ENCODE measurements around the gene CACNA1B. TPM values are rescaled to one million over a fixed set of nuclear protein-coding genes. Genes with fewer than 3 reads are reported as not detected.

Gene CACNA1B
- total RNA-seq, 2 donors from 2014 or later: 0.19 to 0.42 TPM

- Histone ChIP-seq H3K9ac (ENCODE audit: low read depth in 2 of 2, low read length in 2 of 2) (no peak overlapping the region), H3K9me3 (no peaks in the 10 kb centered on the region), H3K4me1 (no peaks in the 10 kb centered on the region), H3K4me3 (no peak overlapping the region), H3K36me3 (no peaks in the 10 kb centered on the region), H3K27ac (no peak overlapping the region), H3K27me3 (peaks cover 25% of the 10 kb centered on the region)
- no peak for DNase-seq
- TF ChIP-seq, protein P1, sequence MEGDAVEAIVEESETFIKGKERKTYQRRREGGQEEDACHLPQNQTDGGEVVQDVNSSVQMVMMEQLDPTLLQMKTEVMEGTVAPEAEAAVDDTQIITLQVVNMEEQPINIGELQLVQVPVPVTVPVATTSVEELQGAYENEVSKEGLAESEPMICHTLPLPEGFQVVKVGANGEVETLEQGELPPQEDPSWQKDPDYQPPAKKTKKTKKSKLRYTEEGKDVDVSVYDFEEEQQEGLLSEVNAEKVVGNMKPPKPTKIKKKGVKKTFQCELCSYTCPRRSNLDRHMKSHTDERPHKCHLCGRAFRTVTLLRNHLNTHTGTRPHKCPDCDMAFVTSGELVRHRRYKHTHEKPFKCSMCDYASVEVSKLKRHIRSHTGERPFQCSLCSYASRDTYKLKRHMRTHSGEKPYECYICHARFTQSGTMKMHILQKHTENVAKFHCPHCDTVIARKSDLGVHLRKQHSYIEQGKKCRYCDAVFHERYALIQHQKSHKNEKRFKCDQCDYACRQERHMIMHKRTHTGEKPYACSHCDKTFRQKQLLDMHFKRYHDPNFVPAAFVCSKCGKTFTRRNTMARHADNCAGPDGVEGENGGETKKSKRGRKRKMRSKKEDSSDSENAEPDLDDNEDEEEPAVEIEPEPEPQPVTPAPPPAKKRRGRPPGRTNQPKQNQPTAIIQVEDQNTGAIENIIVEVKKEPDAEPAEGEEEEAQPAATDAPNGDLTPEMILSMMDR (IDR thresholded peaks at IDR 0.05): no peak
- intact Hi-C loops (cut with DNase I): no loop called here
Observed at GRCh38 chr9:138020120-138020794, 142.7 kb downstream of the CACNA1B start.

- TF ChIP-seq, protein P1 (IDR thresholded peaks at IDR 0.05): no peak
- no peak overlapping the region for H3K9ac ChIP-seq (ENCODE audit: low read depth in 2 of 2, low read length in 2 of 2)
- no peaks in the 10 kb centered on the region for H3K4me1 ChIP-seq
- no peaks in the 10 kb centered on the region for H3K9me3 ChIP-seq
- H3K27ac ChIP-seq: no peak overlapping the region
- H3K27me3 ChIP-seq: peaks cover 27% of the 10 kb centered on the region
- H3K36me3 ChIP-seq: no peaks in the 10 kb centered on the region
- DNase-seq: no peak
- intact Hi-C loops (cut with DNase I): no loop called here
- H3K4me3 ChIP-seq: no peak overlapping the region
Observed at GRCh38 chr9:138020795-138021182, 143.2 kb downstream of the CACNA1B start.

DNA sequence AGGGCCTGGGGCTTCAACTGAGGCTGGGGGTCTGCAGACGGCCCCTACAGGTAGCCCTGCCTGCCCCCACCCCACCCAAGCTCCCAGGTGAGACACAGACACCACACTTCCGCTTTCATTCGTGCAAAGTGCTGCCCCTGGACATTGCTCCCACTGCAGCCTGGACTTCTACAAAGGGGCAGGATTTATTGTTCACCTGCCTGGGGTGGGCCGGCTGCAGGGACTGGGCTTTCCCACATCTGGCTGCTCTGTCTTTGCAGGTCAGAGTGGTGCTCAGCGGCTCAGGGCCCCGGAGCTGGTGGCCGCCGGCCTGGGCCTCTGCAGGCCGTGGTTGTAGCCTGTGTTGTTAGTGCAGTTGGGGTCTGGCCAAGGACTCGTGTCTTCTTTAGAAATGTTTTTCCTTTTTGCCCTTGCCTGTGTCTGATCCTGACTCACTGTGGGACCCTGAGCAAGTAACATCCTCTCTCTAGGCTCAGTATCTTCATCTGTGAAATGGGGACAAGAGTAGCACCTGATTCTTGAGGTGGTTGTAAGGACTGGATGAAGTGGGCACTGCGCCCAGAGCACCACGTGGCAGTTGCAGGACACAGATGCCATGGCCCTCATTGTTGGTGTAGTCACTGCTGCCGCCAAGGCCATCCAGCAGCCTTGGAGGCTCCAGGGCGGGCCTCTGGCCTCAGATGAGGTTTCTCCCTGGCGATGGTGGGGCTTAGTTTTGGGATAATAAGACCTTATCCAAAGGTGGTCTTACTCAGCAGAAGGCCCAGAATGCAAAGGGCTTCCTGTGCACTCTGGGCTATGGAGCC lies 143.9 kb downstream of the CACNA1B start:
- no peaks in the 10 kb centered on the region for H3K36me3 ChIP-seq
- no peak overlapping the region for H3K27ac ChIP-seq
- no peak for DNase-seq
- no peaks in the 10 kb centered on the region for H3K4me1 ChIP-seq
- H3K27me3 ChIP-seq: peaks cover 27% of the 10 kb centered on the region
- H3K9me3 ChIP-seq: no peaks in the 10 kb centered on the region
- H3K9ac ChIP-seq (ENCODE audit: low read depth in 2 of 2, low read length in 2 of 2): no peak overlapping the region
- H3K4me3 ChIP-seq: no peak overlapping the region
- TF ChIP-seq, protein P1 (IDR thresholded peaks at IDR 0.05): no peak
- intact Hi-C loops (cut with DNase I): no loop called here

DNA sequence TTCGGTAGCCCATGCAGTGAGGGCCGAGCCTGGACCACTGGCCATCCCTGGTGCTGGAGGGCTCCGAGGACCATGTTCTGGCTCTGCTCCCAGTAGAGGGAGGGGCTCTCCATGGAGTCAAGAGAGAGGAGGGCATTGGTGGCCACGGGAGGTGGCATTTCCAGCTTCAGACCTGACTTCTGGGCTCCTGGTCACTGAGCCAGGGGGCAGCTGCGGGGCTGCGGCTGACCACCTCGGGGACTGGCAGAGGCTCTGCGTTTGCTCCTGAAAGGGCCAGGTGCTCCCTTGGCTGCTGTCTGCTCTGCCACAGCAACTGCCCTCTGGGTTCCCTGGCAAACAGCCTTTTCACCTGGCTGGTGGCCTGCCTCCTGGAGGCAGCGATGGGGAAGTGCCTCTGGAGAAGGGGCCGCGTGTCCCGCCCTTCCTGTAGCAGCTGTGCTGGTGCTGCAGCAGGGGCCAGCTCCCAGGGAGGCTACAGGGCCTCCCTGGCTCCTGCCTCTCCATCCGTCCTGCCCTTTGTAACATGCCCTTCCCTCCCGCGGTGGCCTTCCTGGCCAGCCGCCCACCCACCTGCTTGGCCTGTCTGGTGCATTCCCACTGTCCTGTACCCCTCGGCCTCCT lies 144.6 kb downstream of the CACNA1B start:
- TF ChIP-seq, protein P1 (IDR thresholded peaks at IDR 0.05): peak; percentile 28
- Histone ChIP-seq H3K36me3 (no peaks in the 10 kb centered on the region), H3K4me1 (no peaks in the 10 kb centered on the region), H3K27me3 (peaks cover 27% of the 10 kb centered on the region), H3K27ac (no peak overlapping the region), H3K4me3 (no peak overlapping the region), H3K9ac (ENCODE audit: low read depth in 2 of 2, low read length in 2 of 2) (no peak overlapping the region), H3K9me3 (no peaks in the 10 kb centered on the region)
- DNase-seq: no peak
- intact Hi-C loops (cut with DNase I): no loop called here

GRCh38 chr9:138022756-138023393 lies 145.3 kb downstream of the CACNA1B start:
- TF ChIP-seq, protein P1 (IDR thresholded peaks at IDR 0.05): no peak
- H3K4me1 ChIP-seq: no peaks in the 10 kb centered on the region
- no peak overlapping the region for H3K27ac ChIP-seq
- H3K27me3 ChIP-seq: peaks cover 27% of the 10 kb centered on the region
- H3K9me3 ChIP-seq: no peaks in the 10 kb centered on the region
- H3K4me3 ChIP-seq: no peak overlapping the region
- no peaks in the 10 kb centered on the region for H3K36me3 ChIP-seq
- H3K9ac ChIP-seq (ENCODE audit: low read depth in 2 of 2, low read length in 2 of 2): no peak overlapping the region
- DNase-seq: no peak
- intact Hi-C loops (cut with DNase I): no loop called here

All from colonic mucosa (tissue), 4 donors.